ENCODE measurements around the gene PTPN14. TPM values are rescaled to one million over a fixed set of nuclear protein-coding genes. Genes with fewer than 3 reads are reported as not detected.

The PTPN14 gene
- polyA plus RNA-seq, 4 donors: 29.6 to 42.9 (median 33.5) TPM

Other genes with a start within 250 kb of the PTPN14 start
- gene CENPF, start 51.6 kb upstream of the PTPN14 start, polyA plus RNA-seq (ENCODE audit: insufficient read length in 4 of 4): 10 to 100 TPM; 76.7 to 94.8 (median 82.5) TPM